A673 (cell line): ENCODE results near the gene PKD1. TPM values are rescaled to one million over a fixed set of nuclear protein-coding genes. Genes with fewer than 3 reads are reported as not detected.

ENCODE experiments used
- BruUV-seq: library from RNA; stranded (reverse); fragments of 400-500 nt; replicated peaks from 2 replicates; lab custom pipeline; 2021; lab: Mats Ljungman, UMichigan
- CTCF ChIA-PET: fragments of 300-600 bp; sonication (Branson Sonifier 250); formaldehyde crosslinking; loops from one replicate; lab custom pipeline; 2022; ENCODE audit warnings: antibody characterized with exemption; lab: Charles Lee
- POLR2A ChIA-PET: fragments of 300-600 bp; sonication (Branson Sonifier 250); formaldehyde crosslinking; loops from one replicate; lab custom pipeline; 2022; ENCODE audit warnings: antibody characterized with exemption; ENCODE audit not compliant: low non-redundant PET; lab: Charles Lee
- DNase-seq: peaks from one replicate; pipeline ENCODE4 v3.0.0-alpha.2; 2015; ENCODE audit warnings: low spot score
- H3K27ac ChIP-seq: fragments of 200-600 bp; sonication (generic); 2 replicates; pipeline ENCODE4 v1.5.1; 2016; ENCODE audit warnings: mixed run types, low read depth, mild to moderate bottlenecking, mixed read lengths, antibody characterized with exemption, low read length; ENCODE audit not compliant: poor library complexity, severe bottlenecking
- H3K27me3 ChIP-seq: fragments of 200-600 bp; sonication (generic); replicated peaks from 2 replicates; pipeline ENCODE4 v1.6.1; 2017; ENCODE audit warnings: mixed run types, low read depth, mild to moderate bottlenecking, mixed read lengths, antibody characterized with exemption, low read length; ENCODE audit not compliant: insufficient read depth, poor library complexity
- H3K36me3 ChIP-seq: fragments of 200-600 bp; sonication (generic); 2 replicates; pipeline ENCODE4 v1.6.1; 2016; ENCODE audit warnings: mixed run types, mild to moderate bottlenecking, mixed read lengths, antibody characterized with exemption, low read length; ENCODE audit not compliant: insufficient read depth, poor library complexity, severe bottlenecking
- H3K4me1 ChIP-seq: fragments of 200-600 bp; sonication (generic); 2 replicates; pipeline ENCODE4 v1.6.1; 2017; ENCODE audit warnings: mixed run types, mild to moderate bottlenecking, mixed read lengths, antibody characterized with exemption, low read length; ENCODE audit not compliant: insufficient read depth, poor library complexity, severe bottlenecking
- H3K4me3 ChIP-seq: fragments of 200-600 bp; sonication (generic); 2 replicates; pipeline ENCODE4 v1.5.1; 2016; ENCODE audit warnings: low read depth, mixed run types, mild to moderate bottlenecking, mixed read lengths, low read length; ENCODE audit not compliant: poor library complexity, severe bottlenecking
- H3K9me3 ChIP-seq: fragments of 200-600 bp; sonication (generic); 2 replicates; pipeline ENCODE4 v1.6.1; 2016; ENCODE audit warnings: mixed run types, low read depth, mild to moderate bottlenecking, mixed read lengths, antibody characterized with exemption, low read length; ENCODE audit not compliant: poor library complexity, severe bottlenecking
- EZH2 ChIP-seq: fragments of 200-600 bp; sonication (generic); IDR thresholded peaks from 2 replicates; pipeline ENCODE4 v1.6.1; 2017; ENCODE audit warnings: borderline replicate concordance, low read depth, mild to moderate bottlenecking, mixed read lengths, antibody characterized with exemption, low read length; ENCODE audit not compliant: poor library complexity, severe bottlenecking
- intact Hi-C: fragments of 100-400 bp; cut with micrococcal nuclease; formaldehyde crosslinking; loops from one replicate; pipeline ENCODE4 v1.10.0; 2022; ENCODE audit not compliant: unreplicated experiment
- total RNA-seq: library from RNA; stranded (reverse); gene quantifications from 2 replicates; pipeline ENCODE4 v1.2.3, GENCODE V29; 2021
- TF ChIP-seq, protein P1 (sequence below): fragments of 300-800, 200-600 bp; sonication (generic); conservative IDR thresholded peaks from 2 replicates; pipeline ENCODE4 v1.5.1; 2017; ENCODE audit warnings: low read depth, mild to moderate bottlenecking, antibody characterized with exemption, low read length, moderate library complexity, mixed read lengths

PKD1 gene
- total RNA-seq, 1 experiment from 2014 or later: 121 TPM

DNA sequence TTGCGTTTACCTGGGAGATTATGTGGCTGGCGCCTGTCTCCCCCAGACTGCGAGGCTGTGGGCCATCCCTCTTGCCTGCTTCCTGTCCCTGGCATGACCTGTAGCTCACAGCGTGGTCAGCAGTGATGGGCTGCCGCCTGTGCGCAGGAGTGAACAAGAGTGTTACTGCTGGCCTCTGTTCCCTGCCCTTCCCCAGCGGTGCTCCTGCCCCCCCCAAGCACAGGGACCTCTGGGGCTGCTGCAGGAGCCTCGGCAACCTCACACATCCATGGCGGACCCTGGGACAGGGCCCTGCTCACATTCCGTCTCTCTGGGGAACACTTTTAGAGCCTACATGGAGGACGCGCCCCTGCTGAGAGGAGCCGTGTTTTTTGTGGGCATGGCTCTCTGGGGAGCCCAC lies 77.3 kb downstream of the PKD1 start:
- H3K9me3 ChIP-seq: no peaks in the 10 kb centered on the region
- DNase-seq: no peak
- no peaks in the 10 kb centered on the region for H3K36me3 ChIP-seq
- CTCF ChIA-PET: no interaction called here
- H3K27ac ChIP-seq: no peak overlapping the region
- intact Hi-C loops: no loop called here
- TF ChIP-seq EZH2: no peak
- TF ChIP-seq, protein P1, sequence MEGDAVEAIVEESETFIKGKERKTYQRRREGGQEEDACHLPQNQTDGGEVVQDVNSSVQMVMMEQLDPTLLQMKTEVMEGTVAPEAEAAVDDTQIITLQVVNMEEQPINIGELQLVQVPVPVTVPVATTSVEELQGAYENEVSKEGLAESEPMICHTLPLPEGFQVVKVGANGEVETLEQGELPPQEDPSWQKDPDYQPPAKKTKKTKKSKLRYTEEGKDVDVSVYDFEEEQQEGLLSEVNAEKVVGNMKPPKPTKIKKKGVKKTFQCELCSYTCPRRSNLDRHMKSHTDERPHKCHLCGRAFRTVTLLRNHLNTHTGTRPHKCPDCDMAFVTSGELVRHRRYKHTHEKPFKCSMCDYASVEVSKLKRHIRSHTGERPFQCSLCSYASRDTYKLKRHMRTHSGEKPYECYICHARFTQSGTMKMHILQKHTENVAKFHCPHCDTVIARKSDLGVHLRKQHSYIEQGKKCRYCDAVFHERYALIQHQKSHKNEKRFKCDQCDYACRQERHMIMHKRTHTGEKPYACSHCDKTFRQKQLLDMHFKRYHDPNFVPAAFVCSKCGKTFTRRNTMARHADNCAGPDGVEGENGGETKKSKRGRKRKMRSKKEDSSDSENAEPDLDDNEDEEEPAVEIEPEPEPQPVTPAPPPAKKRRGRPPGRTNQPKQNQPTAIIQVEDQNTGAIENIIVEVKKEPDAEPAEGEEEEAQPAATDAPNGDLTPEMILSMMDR: no peak
- BruUV-seq: no TSS peak
- H3K4me3 ChIP-seq: no peak overlapping the region
- H3K27me3 ChIP-seq: no peaks in the 10 kb centered on the region
- POLR2A ChIA-PET: interaction anchor here (0.6 kb wide), 1 partner anchor 10 kb away, joined by 4 read pairs; no protein-coding TSS in a partner anchor
- H3K4me1 ChIP-seq: no peaks in the 10 kb centered on the region

DNA sequence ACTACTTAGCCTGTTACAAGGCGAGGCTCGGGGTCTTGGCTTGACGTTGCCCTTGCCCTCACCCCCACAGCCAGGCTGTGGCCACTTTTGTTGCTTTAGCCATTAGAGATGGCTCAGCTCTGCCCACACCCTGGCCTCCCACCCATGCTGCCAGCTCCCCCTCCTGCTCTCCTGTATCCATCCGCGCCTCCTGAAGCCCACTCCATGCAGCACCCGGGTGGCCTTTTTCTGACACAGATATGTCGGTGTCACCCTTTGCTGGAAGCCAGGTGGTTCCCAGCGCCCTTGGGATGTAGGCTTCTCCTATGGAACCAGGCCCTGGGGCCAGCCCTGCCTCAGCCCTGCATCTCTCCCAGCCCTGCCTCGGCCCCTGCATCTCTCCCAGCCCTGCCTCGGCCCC lies 78.3 kb downstream of the PKD1 start:
- intact Hi-C loops: no loop called here
- no peaks in the 10 kb centered on the region for H3K9me3 ChIP-seq
- H3K36me3 ChIP-seq: peaks cover under 1% of the 10 kb centered on the region
- ChIA-PET POLR2A (no interaction called here), CTCF (no interaction called here)
- BruUV-seq: no TSS peak
- DNase-seq: no peak
- no peaks in the 10 kb centered on the region for H3K27me3 ChIP-seq
- no peak overlapping the region for H3K27ac ChIP-seq
- H3K4me3 ChIP-seq: no peak overlapping the region
- H3K4me1 ChIP-seq: no peaks in the 10 kb centered on the region
- no peak for TF ChIP-seq EZH2
- TF ChIP-seq, protein P1: no peak

DNA sequence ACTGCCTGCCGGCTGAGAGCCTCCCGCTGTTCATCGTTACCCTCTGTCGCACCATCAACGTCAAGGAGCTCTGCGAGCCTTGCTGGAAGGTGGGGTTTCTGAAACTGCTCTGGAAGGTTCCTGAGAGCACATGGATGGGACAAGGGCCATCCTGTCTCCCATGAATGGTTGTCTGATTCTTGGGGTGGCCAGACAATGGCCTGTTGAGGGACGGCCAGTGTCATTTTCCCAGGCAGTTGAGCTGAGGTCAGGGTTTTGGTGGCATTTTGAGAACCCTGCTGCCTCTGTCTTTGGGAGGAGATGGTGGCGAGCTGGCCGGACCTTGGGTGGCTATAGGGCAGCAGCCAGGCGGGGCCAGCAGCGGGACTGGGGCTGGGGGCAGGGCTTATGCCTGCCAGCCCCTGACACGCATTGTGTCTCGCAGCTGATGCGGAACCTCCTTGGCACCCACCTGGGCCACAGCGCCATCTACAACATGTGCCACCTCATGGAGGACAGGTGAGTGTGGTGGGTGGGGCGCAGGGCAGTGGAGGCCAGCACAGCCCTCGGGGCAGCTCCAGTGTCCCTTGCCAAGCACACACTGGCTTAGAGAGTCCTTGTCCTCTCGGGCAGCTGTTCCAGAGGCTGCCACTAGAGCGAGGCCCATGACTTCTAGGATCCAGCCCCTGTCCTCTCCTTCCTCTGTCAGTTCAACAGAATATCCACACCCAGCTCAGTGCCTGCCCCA lies 78.9 kb downstream of the PKD1 start:
- ChIA-PET POLR2A (no interaction called here), CTCF (interaction anchor here (0.6 to 1.3 kb wide), 3 partner anchors 34 to 94 kb away, joined by 3 to 6 read pairs (median 5); no protein-coding TSS in a partner anchor)
- no peak for TF ChIP-seq EZH2
- TF ChIP-seq, protein P1: no peak
- Histone ChIP-seq H3K4me3 (no peak overlapping the region), H3K27ac (no peak overlapping the region), H3K4me1 (no peaks in the 10 kb centered on the region), H3K9me3 (no peaks in the 10 kb centered on the region), H3K36me3 (peaks cover 5% of the 10 kb centered on the region), H3K27me3 (no peaks in the 10 kb centered on the region)
- no peak for DNase-seq
- no TSS peak for BruUV-seq
- intact Hi-C loops: no loop called here
